Stimulated activated naive CD4-positive, alpha-beta T cell (primary cell): Measurements from ENCODE around the gene SLC2A8.

Experiments used
- DNase-seq, 6 experiments: peaks; one replicate each; lab custom pipeline; 2025; lab: John Stamatoyannopoulos, UW

Gene SLC2A8

GRCh38 chr9:127396808-127397645, at the start of gene SLC2A8:
Gene SLC2A8, plus strand, starts transcription at chr9:127397169. Its CDS starts 62 bp downstream, at chr9:127397231.
- peak; percentile 31 to 71 (median 50) for DNase-seq

- no peak for DNase-seq
Observed at GRCh38 chr9:127347831-127348776, 48.9 kb upstream of the SLC2A8 start.

DNA sequence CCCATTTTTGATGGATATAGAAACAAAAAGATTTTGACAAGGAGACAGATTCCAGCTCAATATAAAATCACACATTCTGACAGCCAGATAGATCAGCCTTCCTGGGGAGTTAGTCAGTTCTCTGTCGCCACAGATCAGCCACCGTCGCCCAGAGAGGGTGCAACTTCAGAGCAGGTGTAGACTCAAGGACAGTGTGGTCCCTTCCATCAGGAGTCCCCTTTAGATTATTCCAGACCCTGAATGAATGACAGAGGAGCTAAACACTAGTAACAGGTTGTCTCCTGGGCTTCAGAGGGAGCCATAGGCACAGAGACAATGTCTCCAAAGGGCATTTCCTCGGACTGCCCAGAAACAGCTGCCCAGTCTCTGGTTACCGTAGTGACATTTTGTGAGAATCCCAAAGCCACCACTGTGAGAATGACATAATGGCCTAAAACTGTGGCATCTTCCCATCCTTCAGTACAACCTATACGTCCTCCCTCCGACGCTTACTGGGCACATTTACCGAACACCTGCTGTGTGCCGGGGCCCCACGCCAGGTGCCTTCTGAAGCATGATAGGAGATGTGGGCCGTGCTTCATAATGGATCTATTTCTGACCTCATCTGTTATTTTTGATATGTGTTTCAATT, 47.4 kb upstream of the SLC2A8 start:
- no peak for DNase-seq

DNA sequence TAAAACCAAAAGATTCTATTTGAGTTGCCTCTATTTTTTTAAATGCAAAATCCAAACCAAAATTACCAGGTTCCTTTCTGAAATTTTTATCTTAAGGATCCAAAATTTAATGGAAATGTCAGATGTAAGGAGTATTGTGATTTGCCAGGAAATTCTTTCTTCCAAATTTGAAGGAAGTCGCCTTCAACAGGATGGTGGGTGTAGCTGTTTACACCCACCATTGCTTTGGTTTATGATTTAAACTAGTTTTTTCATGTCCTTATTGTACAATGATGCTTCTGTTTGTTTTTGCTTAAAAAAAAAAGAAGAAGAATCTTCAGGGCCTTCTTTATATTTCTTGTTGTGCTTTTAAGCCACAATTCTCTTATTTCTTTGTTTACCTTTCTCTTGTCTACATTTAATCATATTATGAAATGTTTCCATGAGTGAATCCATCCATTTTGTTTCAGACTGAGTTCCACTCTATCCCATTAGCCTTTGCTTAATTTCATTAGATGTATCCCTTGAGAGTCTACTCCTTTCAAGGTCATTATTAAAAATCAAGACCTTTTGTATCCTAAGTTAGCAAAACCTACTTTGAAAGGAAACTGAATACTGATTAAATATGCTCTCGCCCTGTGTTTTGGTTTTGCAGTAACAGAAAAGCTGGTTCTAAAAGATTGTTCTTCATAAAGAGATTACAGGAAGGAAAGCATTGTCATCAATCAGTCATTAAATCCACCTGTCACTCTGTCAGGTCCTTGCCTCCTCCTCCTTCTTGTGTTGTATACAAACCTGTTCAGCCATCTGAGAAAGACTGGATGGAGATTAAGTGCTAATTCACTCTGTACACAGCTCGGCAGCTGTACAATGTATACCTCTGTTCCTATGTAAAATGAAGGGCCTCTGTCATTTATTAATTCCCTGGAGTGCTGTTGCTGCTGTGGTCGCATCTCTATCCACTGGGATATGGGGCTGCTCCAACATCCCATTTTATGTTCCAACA, 45.5 kb upstream of the SLC2A8 start:
- no peak for DNase-seq

DNA sequence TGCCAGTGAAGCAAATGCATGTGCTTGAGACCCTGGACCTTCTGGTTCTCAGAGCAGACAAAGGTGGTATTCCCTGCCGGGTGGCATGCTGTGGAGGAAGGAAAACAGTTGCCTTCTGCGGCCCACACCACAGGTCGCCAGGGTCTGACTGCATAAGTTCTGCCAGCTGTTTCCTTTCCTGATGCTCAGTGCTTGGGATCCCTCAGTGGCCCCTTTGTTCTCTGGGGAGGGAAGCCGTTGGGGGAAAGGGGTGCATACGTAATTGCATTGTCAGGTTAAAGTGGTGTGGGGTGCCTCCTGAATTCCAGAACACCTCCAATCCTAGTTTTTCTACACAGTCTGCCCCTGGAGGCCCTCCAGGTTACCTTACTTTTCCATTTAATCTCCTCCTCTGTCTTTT, 43.1 kb upstream of the SLC2A8 start:
- DNase-seq: no peak

- DNase-seq: no peak
Observed at GRCh38 chr9:127356906-127357305, 40.1 kb upstream of the SLC2A8 start.

- DNase-seq: no peak
Observed at GRCh38 chr9:127358023-127358535, 38.9 kb upstream of the SLC2A8 start.

DNA sequence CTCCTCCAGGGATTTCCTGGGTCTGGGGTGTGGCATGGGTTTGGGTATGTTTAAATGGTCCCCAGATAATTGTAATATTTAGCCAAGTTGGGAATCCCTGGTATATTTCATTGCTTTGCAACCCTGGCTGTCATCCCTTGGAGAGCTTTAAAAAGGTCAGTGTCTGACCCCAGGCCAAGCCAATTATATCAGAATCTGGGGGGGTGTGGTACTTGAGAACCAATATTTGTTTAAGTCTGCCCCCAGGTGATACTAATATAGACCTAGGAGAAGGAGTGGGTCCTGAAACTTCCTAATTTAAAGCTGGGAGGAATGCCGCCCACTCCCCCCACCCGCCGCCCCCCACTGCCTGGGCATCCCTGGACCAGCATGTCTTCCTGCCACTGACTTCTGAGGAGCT, 38.2 kb upstream of the SLC2A8 start:
- DNase-seq: no peak

- DNase-seq: no peak
Observed at GRCh38 chr9:127360250-127360649, 36.7 kb upstream of the SLC2A8 start.

DNA sequence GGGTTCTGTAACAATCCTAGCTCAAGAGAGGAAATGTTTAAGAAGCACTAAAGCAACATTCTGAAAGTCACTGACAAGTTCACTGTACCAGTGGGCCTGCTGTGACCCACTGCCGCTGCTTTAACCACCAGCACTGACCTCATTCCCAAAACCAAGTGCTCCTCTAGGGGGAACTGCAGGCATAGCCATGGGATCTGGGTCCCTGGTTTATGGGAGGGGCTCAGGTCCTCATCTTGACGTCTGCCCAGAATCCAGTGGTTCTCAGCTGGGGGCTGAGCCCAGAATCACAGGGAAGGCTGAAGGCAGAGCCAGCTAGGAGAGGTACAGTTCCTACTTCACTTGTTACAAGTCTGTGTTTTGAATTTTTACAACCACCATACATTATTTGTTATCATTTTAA, 36.1 kb upstream of the SLC2A8 start:
- no peak for DNase-seq

DNA sequence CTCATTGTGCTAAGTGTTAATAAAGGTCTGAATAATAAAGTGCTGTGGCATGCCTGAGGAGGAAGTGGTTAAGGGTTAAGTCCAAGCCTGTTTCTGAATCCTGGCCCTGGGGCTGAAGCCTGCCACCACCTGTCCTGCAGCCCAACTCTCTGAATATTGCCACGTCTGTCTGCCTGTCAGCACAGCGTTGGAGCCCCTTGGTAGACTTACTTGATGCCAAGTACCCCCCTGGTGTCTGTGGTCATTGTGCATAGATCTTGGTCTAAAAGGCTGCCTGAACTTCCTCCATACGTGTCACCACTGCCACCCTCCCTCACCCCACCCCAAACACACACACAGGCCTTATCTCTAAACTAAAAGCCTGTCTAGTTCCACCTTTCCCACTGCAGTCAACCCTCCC, 35.4 kb upstream of the SLC2A8 start:
- no peak for DNase-seq

DNA sequence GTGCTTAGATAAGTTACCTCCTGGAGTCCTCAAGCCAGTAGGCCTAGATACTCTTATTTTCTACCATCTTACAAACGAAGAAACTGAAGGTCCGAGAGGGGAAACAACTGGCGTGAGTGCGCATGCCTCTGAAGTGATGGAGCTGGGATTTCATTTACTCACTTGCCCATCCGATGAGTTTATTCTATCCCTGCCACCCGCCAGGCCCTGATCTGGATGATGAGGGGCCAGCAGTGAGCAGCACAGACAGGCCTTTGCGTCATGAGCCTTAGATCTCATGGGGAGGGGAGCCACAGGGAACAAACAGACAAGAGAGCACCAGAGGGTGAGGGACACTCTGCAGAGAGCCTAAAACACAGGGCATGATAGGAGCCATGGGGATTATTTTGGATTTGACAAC, 34.1 kb upstream of the SLC2A8 start:
- DNase-seq: no peak

DNA sequence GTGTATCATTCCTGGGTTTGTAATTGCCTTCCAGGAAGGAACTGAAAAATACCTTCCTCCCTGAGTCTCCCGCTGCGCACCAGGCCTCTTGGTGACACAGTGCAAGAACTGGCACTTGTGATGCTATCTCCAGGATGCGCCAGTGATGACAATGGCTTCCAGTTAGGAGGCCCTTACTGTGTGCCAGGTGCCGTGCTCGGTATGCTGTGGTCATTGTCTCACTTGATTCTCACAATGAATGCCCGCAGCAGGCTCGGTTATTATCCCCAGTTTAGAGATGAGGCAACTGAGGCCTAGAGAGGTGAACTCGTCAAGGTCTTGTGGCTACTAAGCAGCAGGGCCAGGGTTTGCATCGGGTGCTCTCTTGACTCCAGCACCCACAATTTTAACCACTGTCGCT, 31.5 kb upstream of the SLC2A8 start:
- no peak for DNase-seq

GRCh38 chr9:127366594-127366993, 30.4 kb upstream of the SLC2A8 start:
- DNase-seq: no peak

DNA sequence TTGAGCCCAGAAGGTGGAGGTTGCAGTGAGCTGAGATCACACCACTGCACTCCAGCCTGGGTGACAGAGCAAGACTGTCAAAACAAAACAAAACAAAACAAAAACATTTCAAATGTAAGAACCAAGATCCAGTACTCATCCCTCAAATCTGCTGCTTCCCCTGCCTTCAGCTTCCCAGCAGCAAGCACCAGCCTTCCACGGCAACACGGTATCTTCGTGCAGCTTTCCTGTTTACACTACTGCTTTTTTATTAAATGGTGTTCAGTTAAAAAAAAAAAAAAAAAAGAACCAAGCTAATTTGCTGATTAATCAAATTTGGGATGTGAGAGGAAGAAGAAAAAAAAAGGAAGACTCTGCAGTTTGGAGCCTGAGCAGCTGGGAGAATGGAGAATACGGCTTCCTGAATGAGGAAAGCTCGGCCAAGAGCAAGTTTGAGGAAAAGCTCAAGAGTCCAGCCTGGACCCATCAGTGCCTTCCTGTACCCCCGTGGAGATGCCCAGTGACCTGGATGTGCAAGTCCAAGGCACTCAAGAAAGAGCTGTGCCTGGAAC, 28.0 kb upstream of the SLC2A8 start:
- no peak for DNase-seq

DNA sequence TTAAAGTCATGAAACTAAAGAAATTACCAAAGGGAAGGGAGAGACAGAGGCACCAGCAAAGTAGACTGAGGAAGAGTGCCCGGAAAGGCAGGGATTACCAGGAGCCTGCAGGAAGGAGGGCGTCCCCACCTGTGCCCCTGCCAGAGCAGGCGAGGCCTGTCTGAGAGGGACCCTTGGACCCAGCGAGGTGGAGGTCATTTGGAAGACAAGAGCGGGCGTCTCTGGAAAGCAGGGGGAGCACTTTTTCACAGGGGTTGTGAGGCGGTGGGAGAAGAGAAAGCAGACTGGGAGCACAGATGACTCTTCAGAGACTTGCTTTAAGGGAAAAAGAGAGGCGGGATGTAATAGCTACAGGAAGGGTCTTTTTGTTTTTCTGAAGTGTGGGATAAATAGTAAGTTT, 27.5 kb upstream of the SLC2A8 start:
- no peak for DNase-seq

DNA sequence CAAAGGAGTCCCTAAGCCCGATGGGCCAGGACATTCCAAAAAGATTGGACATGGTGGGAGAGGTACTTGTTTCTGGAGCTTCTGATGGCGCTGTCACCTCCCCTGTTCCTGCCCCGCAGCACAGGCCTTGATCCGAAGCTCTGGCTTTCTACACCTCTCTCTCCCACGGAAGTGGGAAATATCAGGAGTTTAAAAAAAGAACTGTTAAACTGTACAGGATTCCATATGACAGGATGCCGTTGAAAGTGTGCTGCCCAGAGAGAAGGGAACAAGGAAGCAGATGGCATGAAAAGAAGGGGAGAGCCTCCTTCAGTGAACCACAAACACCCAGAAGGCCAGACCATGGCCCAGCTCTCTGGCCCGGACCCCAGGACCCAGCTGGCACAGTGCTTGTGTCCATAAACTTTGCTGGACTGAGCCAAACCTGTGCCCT, 26.8 kb upstream of the SLC2A8 start:
- no peak for DNase-seq

DNA sequence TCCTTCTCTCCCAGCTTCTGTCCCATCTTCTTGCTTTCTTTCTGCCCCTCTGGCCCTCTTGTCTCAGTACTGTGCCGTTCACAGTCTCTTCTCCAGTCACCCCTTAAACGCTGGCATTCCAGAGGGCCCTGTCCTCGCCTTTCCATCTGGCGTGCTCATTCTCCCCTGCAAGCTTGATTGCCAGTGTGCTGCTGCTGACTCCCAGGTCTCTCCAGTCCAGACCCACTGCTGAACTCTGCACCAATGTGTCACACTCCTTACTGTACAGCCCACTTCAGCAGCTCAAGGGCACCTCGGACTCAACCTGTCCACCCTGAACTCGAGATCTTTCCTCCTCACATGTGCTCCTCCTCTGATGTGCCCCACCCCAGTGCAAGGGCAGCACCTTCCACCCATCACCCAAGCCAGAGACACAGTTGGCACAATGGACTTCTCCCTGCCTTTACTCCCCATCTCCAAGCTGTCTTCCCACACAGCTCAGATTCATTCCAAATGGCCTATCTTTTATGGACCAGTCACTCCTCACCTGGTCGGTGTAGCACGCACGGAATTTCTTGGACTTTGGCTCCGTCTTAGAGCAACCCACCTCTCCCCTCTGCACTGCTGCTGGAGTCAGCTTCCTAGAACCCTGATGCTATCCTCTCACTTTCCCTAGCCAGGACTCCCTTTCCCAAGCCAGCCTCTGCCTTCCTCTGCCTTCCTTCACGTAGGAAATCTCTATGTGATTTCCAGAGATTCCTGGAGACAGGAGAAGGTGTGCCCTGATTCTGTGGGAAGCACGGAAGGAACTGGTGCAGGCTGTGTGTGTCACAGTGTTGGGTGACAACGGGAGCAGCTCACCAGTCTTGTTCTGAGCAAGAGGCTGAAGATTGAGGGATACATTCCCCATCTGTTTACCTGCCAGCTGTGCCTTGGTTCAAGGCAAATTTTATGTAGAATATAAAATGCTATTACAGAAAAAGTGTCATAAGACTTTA, 26.0 kb upstream of the SLC2A8 start:
- DNase-seq: no peak

DNA sequence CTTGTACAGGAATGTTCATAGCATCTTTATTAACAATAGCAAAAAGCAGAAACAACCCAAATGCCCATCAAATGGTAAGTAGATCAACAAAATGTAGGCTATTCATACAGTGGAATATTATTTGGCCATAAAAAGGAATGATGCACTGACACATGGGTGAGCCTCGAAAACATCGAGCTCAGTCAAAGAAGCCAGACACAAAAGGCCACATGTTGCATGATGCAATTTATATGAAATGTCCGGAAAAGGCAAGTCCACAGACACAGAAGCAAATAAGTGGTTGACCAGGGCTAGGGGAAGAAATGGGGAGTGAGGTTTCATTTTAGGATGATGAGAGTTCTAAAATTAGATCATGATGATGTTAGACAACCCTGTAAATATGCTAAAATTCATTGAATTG, 16.5 kb upstream of the SLC2A8 start:
- DNase-seq: no peak
